K562 (cell line): ENCODE data around the gene ANKRD33. TPM values are rescaled to one million over a fixed set of nuclear protein-coding genes. Genes with fewer than 3 reads are reported as not detected.
A peak's percentile ranks its signal among the peaks of the same experiment; 100 is the strongest.

Experiments
- ATAC-seq: fragments of 200-7000 bp; cut with Tn5 transposase; 3 replicates; pipeline ENCODE4 v1.9.1; 2020; ENCODE audit warnings: moderate library complexity
- BruUV-seq: library from RNA; stranded (reverse); fragments of 400-500 nt; replicated peaks from 2 replicates; lab custom pipeline; 2021; lab: Mats Ljungman, UMichigan
- CTCF ChIA-PET: fragments of 300-600 bp; formaldehyde crosslinking; extraction: SDS; loops from one replicate; lab custom pipeline; 2021; ENCODE audit warnings: low intra/inter-chr PET ratio; lab: Yijun Ruan, JAX
- POLR2A ChIA-PET: fragments of 300-600, 350-650 bp; sonication (Branson Sonifier 250); formaldehyde crosslinking; extraction: SDS; loops from one replicate; lab custom pipeline; 2021; ENCODE audit warnings: antibody characterized with exemption, inconsistent platforms; lab: Yijun Ruan, JAX
- DNase-seq, 4 experiments: peaks; one replicate each; pipeline versions ENCODE4 v3.0.0 to v3.0.0-alpha.2; 2011 to 2018; ENCODE audit warnings: low spot score in 3 of 4, mixed read lengths in 3 of 4; ENCODE audit errors: extremely low read depth in 1 of 4
- FAIRE-seq: peaks from 2 replicates; lab custom pipeline; 2011; peaks lifted over from hg19 to GRCh38; lab: Jason Lieb, UNC
- H2AFZ ChIP-seq: 2 replicates; pipeline ENCODE4 v1.6.0; 2011; ENCODE audit warnings: low read depth, low read length, control low read depth, inconsistent platforms
- H3K27ac ChIP-seq: fragments of 200-600 bp; 3 replicates; pipeline ENCODE4 v1.8.0; 2011; ENCODE audit warnings: low read depth, mild to moderate bottlenecking, control low read depth, inconsistent platforms, low read length, moderate library complexity, mixed read lengths; ENCODE audit errors: extremely low read depth
- H3K27me3 ChIP-seq, 2 experiments: fragments of 300-600 bp in 1 of 2; 2 replicates in 1 of 2; 3 replicates in 1 of 2; pipeline versions ENCODE4 v1.6.0 to v1.8.0; 2011; ENCODE audit warnings: inconsistent platforms in 2 of 2, low read length in 2 of 2, mild to moderate bottlenecking in 1 of 2, mixed read lengths in 1 of 2, moderate library complexity in 1 of 2; ENCODE audit not compliant: control insufficient read depth in 2 of 2, insufficient read depth in 2 of 2
- H3K36me3 ChIP-seq: fragments of 300-600 bp; 3 replicates; pipeline ENCODE4 v1.8.0; 2011; ENCODE audit warnings: mild to moderate bottlenecking, low read length, inconsistent platforms; ENCODE audit not compliant: control insufficient read depth, insufficient read depth
- H3K4me1 ChIP-seq, 2 experiments: fragments of 200-600 bp in 1 of 2; replicated peaks in 1 of 2; 2 replicates in 1 of 2; 3 replicates in 1 of 2; pipeline versions ENCODE4 v1.5.1 to v1.8.0; 2011; ENCODE audit warnings: inconsistent platforms in 2 of 2, low read length in 2 of 2, mild to moderate bottlenecking in 1 of 2, mixed read lengths in 1 of 2, moderate library complexity in 1 of 2; ENCODE audit not compliant: control insufficient read depth in 2 of 2, insufficient read depth in 2 of 2
- H3K4me2 ChIP-seq: 2 replicates; pipeline ENCODE4 v1.6.1; 2011; ENCODE audit warnings: low read length, control low read depth, inconsistent platforms, mixed read lengths; ENCODE audit not compliant: insufficient read depth
- H3K4me3 ChIP-seq: fragments of 200-600 bp; sonication (generic), shearing (Covaris generic); 2 replicates; pipeline ENCODE4 v1.5.1; 2016; ENCODE audit warnings: control low read depth, inconsistent platforms
- H3K79me2 ChIP-seq: fragments of 200-600 bp; 3 replicates; pipeline ENCODE4 v1.8.0; 2011; ENCODE audit warnings: low read length, inconsistent platforms; ENCODE audit not compliant: control insufficient read depth, insufficient read depth
- H3K9ac ChIP-seq, 2 experiments: 2 replicates each; pipeline versions ENCODE4 v1.6.0 to v1.6.1; 2011; ENCODE audit warnings: low read depth in 2 of 2, low read length in 2 of 2, control low read depth in 1 of 2, inconsistent platforms in 1 of 2, mild to moderate bottlenecking in 1 of 2, mixed read lengths in 1 of 2; ENCODE audit not compliant: insufficient read depth in 1 of 2
- H3K9me1 ChIP-seq: one replicate; pipeline ENCODE4 v1.6.0; 2011; ENCODE audit warnings: inconsistent platforms, mild to moderate bottlenecking, low read length, moderate library complexity; ENCODE audit not compliant: control insufficient read depth, insufficient read depth
- H3K9me3 ChIP-seq: replicated peaks from 2 replicates; pipeline ENCODE4 v1.5.1; 2011; ENCODE audit warnings: low read depth, low read length, inconsistent platforms; ENCODE audit not compliant: control insufficient read depth, insufficient read depth
- H4K20me1 ChIP-seq: replicated peaks from 2 replicates; pipeline ENCODE4 v1.6.1; 2011; ENCODE audit warnings: low read length, inconsistent platforms, mixed read lengths; ENCODE audit not compliant: control insufficient read depth, insufficient read depth
- HNRNPH1 ChIP-seq: fragments of 200-400 bp; formaldehyde crosslinking; optimal IDR thresholded peaks from 2 replicates; pipeline ENCODE3; 2017; ENCODE audit warnings: low read depth, mild to moderate bottlenecking, low read length, moderate library complexity
- SIX5 ChIP-seq, 2 experiments: IDR thresholded peaks; 2 replicates each; pipeline ENCODE4 v1.6.1; 2011; ENCODE audit warnings: low read length in 2 of 2, borderline replicate concordance in 1 of 2, low read depth in 1 of 2, mild to moderate bottlenecking in 1 of 2, moderate library complexity in 1 of 2; ENCODE audit not compliant: insufficient read depth in 1 of 2
- TCFL5 ChIP-seq: fragments of 250-450 bp; sonication (Bioruptor Pico); conservative IDR thresholded peaks from 2 replicates; pipeline ENCODE4 v1.6.1; 2021; ENCODE audit warnings: mild to moderate bottlenecking, moderate library complexity, matching md5 sums
- ZBTB7A ChIP-seq: IDR thresholded peaks from 2 replicates; pipeline ENCODE4 v1.6.1; 2011; ENCODE audit warnings: low read depth, mild to moderate bottlenecking, low read length, moderate library complexity, borderline replicate concordance; ENCODE audit not compliant: control insufficient read depth
- ZNF121 ChIP-seq: sonication (generic); formaldehyde crosslinking; conservative IDR thresholded peaks from 2 replicates; pipeline ENCODE4 v1.8.0; 2022; ENCODE audit warnings: missing genetic modification reagents
- WGBS: fragments of 100-300 bp; shearing (Covaris generic); methylation state at CpG from one replicate; pipeline ENCODE4 v1.1.6; 2016; ENCODE audit warnings: low coverage, mixed read lengths; ENCODE audit not compliant: insufficient coverage; ENCODE audit errors: missing lambda C conversion rate; 5-methylcytosine and 5-hydroxymethylcytosine counted together
- in situ Hi-C: fragments of 300-500 bp; cut with MboI; formaldehyde crosslinking; loops from 4 replicates; pipeline ENCODE4 v1.15.0; 2018; ENCODE audit warnings: inconsistent platforms, mixed read lengths
- intact Hi-C: fragments of 100-400 bp; cut with micrococcal nuclease; formaldehyde crosslinking; loops from 2 replicates; pipeline ENCODE4 v1.14.2; 2022
- polyA plus RNA-seq, 8 experiments: library from polyadenylated mRNA; depleted of rRNA in 4 of 8; stranded (reverse) in 5 of 8; unstranded in 3 of 8; fragments of >200 nt; fragmentation: Nextera tagmentation in 2 of 8; fragmentation: Illumina TruSeq in 1 of 8; extraction: Ambion mirVana in 2 of 8; extraction: Trizol in 1 of 8; gene quantifications; 2 replicates each; pipeline versions ENCODE4 v1.2.1 to v1.2.3, GENCODE V29; 2011 to 2014; ENCODE audit warnings: inconsistent platforms in 1 of 8, missing spikeins in 1 of 8
- total RNA-seq, 7 experiments: library from RNA; depleted of rRNA in 6 of 7; stranded (reverse); fragments of >200 nt in 6 of 7; fragmentation: Illumina TruSeq in 2 of 7; extraction: Trizol in 2 of 7; gene quantifications; 2 replicates each; pipeline versions ENCODE4 v1.2.1 to v1.2.3, GENCODE V29; 2011 to 2021; ENCODE audit warnings: low replicate concordance in 1 of 7
- TF ChIP-seq, protein P1 (sequence below): sonication (generic); formaldehyde crosslinking; IDR thresholded peaks from 2 replicates; pipeline ENCODE4 v1.8.1; 2023; ENCODE audit warnings: mild to moderate bottlenecking, missing genetic modification reagents
- TF ChIP-seq, protein P2 (sequence below): fragments of 450-650 bp; IDR thresholded peaks from 2 replicates; pipeline ENCODE4 v1.6.1; 2016
- TF ChIP-seq, protein P3 (sequence below): fragments of 450-650 bp; IDR thresholded peaks from one replicate; pipeline ENCODE4 v1.6.1; 2018; ENCODE audit warnings: mild to moderate bottlenecking, moderate library complexity; ENCODE audit not compliant: partially characterized antibody

The ANKRD33 gene
- total and polyA plus RNA-seq, 9 of the 15 experiments (the other 6 are each of a cell fraction or from before 2014, with no cell fraction given) = 0.04 to 0.11 (median 0.07) TPM; not detected in 4

DNA sequence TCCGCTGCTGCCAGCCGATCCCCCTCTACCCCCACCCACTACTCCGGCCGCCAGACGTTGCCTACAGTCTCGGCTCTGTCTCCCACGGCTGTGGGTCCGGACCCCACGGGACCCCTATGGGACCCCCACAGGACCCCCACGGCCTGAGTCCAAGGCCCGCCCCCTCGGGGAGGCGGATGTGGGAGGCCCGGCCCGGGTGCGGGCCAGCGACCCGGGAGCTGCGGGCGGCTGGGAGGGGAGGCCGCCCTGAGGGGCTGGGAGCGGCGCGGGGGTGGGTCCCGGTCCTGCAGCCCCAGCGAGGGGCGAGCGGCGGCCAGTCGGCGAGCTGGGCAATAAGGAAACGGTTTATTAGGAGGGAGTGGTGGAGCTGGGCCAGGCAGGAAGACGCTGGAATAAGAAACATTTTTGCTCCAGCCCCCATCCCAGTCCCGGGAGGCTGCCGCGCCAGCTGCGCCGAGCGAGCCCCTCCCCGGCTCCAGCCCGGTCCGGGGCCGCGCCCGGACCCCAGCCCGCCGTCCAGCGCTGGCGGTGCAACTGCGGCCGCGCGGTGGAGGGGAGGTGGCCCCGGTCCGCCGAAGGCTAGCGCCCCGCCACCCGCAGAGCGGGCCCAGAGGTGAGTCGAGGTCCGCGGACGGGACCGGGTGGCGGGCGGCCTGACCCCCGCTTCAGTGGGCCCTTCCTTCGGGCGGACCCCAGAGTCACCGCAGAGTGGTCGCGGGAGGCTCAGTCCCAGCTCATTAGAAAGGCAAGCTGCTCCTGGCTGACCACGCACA is 19.4 kb downstream of the ANKRD33 start, which contains the start of gene ACVRL1:
TSS of gene ACVRL1 (plus strand) at position 422 of the 773 bp plus-strand sequence. CDS start 4,971 bp downstream, outside the sequence.
- CTCF ChIA-PET = no interaction called here
- POLR2A ChIA-PET = interaction anchor here (0.9 to 1.0 kb wide), 2 partner anchors 10 to 11 kb away, joined by 3 to 4 read pairs; no protein-coding TSS in a partner anchor
- TF ChIP-seq, protein P1, sequence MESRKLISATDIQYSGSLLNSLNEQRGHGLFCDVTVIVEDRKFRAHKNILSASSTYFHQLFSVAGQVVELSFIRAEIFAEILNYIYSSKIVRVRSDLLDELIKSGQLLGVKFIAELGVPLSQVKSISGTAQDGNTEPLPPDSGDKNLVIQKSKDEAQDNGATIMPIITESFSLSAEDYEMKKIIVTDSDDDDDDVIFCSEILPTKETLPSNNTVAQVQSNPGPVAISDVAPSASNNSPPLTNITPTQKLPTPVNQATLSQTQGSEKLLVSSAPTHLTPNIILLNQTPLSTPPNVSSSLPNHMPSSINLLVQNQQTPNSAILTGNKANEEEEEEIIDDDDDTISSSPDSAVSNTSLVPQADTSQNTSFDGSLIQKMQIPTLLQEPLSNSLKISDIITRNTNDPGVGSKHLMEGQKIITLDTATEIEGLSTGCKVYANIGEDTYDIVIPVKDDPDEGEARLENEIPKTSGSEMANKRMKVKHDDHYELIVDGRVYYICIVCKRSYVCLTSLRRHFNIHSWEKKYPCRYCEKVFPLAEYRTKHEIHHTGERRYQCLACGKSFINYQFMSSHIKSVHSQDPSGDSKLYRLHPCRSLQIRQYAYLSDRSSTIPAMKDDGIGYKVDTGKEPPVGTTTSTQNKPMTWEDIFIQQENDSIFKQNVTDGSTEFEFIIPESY = peak; percentile 71
- TF ChIP-seq ZNF121 (CRISPR knock-in tag) (no peak), HNRNPH1 (no peak), TCFL5 (no peak), ZBTB7A (peak; percentile 47; the same call in 1 of the 2 replicates), SIX5 (IDR thresholded peaks at IDR 0.05; ENCODE audit: borderline replicate concordance in 1 of 2, insufficient read depth in 1 of 2, low read depth in 1 of 2, low read length in 2 of 2) (no peak)
- TF ChIP-seq, protein P2, sequence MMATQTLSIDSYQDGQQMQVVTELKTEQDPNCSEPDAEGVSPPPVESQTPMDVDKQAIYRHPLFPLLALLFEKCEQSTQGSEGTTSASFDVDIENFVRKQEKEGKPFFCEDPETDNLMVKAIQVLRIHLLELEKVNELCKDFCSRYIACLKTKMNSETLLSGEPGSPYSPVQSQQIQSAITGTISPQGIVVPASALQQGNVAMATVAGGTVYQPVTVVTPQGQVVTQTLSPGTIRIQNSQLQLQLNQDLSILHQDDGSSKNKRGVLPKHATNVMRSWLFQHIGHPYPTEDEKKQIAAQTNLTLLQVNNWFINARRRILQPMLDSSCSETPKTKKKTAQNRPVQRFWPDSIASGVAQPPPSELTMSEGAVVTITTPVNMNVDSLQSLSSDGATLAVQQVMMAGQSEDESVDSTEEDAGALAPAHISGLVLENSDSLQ = no peak
- TF ChIP-seq, protein P3, sequence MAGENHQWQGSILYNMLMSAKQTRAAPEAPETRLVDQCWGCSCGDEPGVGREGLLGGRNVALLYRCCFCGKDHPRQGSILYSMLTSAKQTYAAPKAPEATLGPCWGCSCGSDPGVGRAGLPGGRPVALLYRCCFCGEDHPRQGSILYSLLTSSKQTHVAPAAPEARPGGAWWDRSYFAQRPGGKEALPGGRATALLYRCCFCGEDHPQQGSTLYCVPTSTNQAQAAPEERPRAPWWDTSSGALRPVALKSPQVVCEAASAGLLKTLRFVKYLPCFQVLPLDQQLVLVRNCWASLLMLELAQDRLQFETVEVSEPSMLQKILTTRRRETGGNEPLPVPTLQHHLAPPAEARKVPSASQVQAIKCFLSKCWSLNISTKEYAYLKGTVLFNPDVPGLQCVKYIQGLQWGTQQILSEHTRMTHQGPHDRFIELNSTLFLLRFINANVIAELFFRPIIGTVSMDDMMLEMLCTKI = no peak
- TF ChIP-seq, all 486 proteins: peak for 2
- no peaks in the 10 kb centered on the region for H3K9me1 ChIP-seq
- H3K27ac ChIP-seq = peak within 1 kb of the TSS; percentile 90
- in situ Hi-C loops = no loop called here
- intact Hi-C loops = no loop called here
- no peak within 1 kb of the TSS for H3K4me3 ChIP-seq
- no peaks in the 10 kb centered on the region for H4K20me1 ChIP-seq
- H3K9ac ChIP-seq = peak within 1 kb of the TSS in 1 of 2 experiments; percentile 28; a peak in 3 of 4 replicates
- ATAC-seq (no peak), DNase-seq (no peak), FAIRE-seq (no peak)
- no TSS peak for BruUV-seq
- no peaks in the 10 kb centered on the region for H3K79me2 ChIP-seq
- H3K4me1 ChIP-seq = peaks cover 50 to 52% of the 10 kb centered on the region in 2 experiments
- no peaks in the 10 kb centered on the region; the same call in 1 of the 2 replicates for H3K9me3 ChIP-seq
- no peaks in the 10 kb centered on the region for H3K27me3 ChIP-seq
- peak within 1 kb of the TSS; percentile 79 for H3K4me2 ChIP-seq
- WGBS = 92% methylated on average over 29 of the region's 74 CpGs
- no peaks in the 10 kb centered on the region for H3K36me3 ChIP-seq
- H2AFZ ChIP-seq = peak within 1 kb of the TSS; percentile 82
